HG03378 (cell line): ENCODE data around the gene TLE5.

Source experiments
- ATAC-seq: cut with Tn5 transposase; IDR thresholded peaks from one replicate; pipeline ENCODE4 v1.9.1; 2021; ENCODE audit warnings: mild to moderate bottlenecking, moderate library complexity; ENCODE audit not compliant: unreplicated experiment

TLE5 gene

GRCh38 chr19:3003046-3003445 lies 59.2 kb downstream of the TLE5 start:
- no peak for ATAC-seq
